Measurements from ENCODE around the gene USF3.

USF3 gene

DNA sequence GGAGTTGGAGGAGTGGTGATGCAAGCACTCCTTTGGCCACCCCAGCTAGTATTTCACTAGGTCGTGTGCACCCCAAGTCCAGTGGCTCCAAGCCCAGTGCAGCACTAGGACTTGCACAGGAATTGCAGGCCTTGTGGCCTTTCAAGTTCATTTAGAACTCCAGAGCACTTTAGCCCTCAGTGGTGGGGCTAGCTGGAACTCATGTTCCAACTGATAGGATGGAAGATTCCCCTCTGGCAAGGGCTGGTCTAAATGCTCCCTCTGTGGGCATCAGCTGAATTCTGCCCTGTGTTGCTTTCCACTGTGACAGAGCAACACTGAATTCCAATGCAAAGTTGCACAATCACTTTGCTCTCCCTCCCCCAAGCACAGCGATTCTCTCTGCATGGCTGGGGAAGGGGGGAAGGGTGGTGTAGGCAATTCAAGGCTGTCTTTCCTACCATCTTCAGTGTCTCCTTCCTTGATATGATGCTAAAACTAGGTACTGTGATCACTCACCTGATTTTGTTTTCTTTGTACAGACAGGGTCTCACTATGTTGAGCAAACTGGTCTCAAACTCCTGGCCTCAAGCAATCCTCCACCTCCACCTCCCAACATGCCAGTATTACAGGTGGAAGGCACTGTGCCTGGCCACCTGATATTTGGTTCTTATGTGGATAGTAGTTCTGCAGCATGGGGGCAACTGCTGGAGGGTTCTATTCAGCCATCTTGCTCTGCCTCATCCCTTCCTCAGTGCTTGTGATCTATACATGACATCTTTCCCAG lies 10.3 kb downstream of the USF3 start:
- Histone ChIP-seq H3K4me3 (no peak overlapping the region), H3K27ac (no peak overlapping the region), H3K36me3 (peaks cover 18 to 36% (median 28%) of the 10 kb centered on the region in 11 experiments), H3K27me3 (no peaks in the 10 kb centered on the region), H3K9ac (no peak overlapping the region), H4K20me1 (peaks cover 0 to 9% (median 0%) of the 10 kb centered on the region in 11 experiments; a peak in 3 of 22 replicates), H3K4me1 (peaks cover 0 to 17% (median 4%) of the 10 kb centered on the region in 10 experiments; a peak in 8 of 20 replicates), H3K9me3 (replicated peaks in 1 of 11) (peaks cover 27 to 42% (median 35%) of the 10 kb centered on the region in 11 experiments), H3K4me2 (peak overlapping the region in 3 of 11 experiments; percentile 4 to 38 (median 31); a peak in 3 of 22 replicates)
- peak in 6 of 11 experiments; percentile 18 to 51 (median 42); a peak in 6 of 22 replicates for TF ChIP-seq Cebpa-rat (IDR thresholded peaks at IDR 0.05)

DNA sequence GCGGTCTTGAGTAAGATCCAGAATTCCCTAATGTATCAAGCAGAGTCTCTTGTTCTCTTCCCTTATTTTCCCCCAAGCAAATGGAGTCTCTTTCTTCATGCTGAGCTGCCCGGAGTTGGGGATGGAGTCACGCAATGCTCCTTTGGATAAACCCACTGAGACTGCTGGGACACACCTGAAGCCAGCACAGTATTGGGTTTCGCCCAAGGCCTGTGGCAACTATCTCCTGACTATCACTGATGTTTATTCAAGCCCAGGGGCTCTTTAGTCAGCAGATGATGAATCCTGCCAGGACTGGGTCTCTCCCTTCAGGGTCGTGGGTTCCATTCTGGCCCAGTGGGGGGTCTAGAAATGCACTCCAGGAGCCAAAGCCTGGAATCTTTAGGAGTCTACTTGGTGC lies 11.3 kb downstream of the USF3 start:
- Histone ChIP-seq H3K27ac (no peak overlapping the region), H3K4me3 (0 out of 20 replicates have a peak overlapping the region, but pooled peaks of 1 of the 10 experiments have one; percentile 4), H3K9me3 (replicated peaks in 1 of 11) (peaks cover 27 to 42% (median 35%) of the 10 kb centered on the region in 11 experiments), H4K20me1 (peaks cover 0 to 5% (median 0%) of the 10 kb centered on the region in 11 experiments; a peak in 1 of 22 replicates), H3K27me3 (no peaks in the 10 kb centered on the region), H3K9ac (no peak overlapping the region), H3K36me3 (peaks cover 18 to 36% (median 27%) of the 10 kb centered on the region in 11 experiments), H3K4me1 (peaks cover 0 to 17% (median 4%) of the 10 kb centered on the region in 10 experiments; a peak in 8 of 20 replicates), H3K4me2 (no peak overlapping the region)
- no peak for TF ChIP-seq Cebpa-rat (IDR thresholded peaks at IDR 0.05)

DNA sequence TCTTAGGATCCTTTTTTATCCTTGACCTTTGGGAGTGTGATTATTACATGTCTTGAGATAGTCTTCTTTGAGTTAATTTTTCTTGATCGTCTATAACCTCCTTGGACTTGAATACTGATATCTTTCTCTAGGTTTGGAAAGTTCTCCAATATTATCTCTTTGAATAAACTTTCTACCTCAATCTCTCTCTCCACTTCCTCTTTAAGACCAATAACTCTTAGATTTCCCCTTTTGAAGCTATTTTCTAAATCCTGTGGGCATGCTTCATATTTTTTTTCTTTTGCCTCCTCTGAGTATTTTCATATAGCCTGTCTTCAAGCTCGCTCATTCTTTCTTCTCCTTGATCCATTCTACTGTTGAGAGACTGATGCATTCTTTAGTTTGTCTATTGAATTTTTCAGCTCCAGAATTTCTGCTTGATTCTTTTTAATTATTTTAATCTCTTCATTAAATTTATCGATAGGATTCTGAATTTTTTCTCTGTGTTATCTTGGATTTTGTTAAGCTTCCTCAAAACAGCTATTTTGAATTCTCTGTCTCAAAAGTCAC lies 12.1 kb downstream of the USF3 start:
- peaks cover 27 to 42% (median 35%) of the 10 kb centered on the region in 11 experiments for H3K9me3 ChIP-seq (replicated peaks in 1 of 11)
- H3K27me3 ChIP-seq, result no peaks in the 10 kb centered on the region
- no peaks in the 10 kb centered on the region; a peak in 1 of 22 replicates for H4K20me1 ChIP-seq
- no peak overlapping the region for H3K4me3 ChIP-seq
- TF ChIP-seq Cebpa-rat (IDR thresholded peaks at IDR 0.05), result no peak
- H3K36me3 ChIP-seq, result peaks cover 18 to 35% (median 27%) of the 10 kb centered on the region in 11 experiments
- H3K4me1 ChIP-seq, result peaks cover 0 to 17% (median 4%) of the 10 kb centered on the region in 10 experiments; a peak in 8 of 20 replicates
- H3K27ac ChIP-seq, result no peak overlapping the region
- no peak overlapping the region for H3K4me2 ChIP-seq
- H3K9ac ChIP-seq, result no peak overlapping the region

DNA sequence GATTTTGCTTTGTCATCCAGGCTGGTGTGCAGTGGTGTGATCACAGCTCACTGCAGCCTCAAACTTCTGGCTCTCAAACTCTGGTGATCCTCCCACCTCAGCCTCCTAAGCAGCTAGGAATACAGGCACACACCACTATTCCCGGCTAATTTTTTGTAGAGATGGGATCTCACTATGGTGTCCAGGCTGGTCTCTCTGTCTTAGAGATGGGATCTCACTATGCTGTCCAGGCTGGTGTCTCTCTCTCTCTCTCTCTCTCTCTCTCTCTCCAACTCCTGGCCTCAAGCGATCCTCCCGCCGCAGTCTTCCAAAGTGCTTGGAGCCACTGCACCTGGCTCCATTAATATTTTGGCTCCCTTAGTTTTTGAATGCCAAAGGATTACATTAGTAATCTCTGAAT lies 17.7 kb downstream of the USF3 start:
- H3K27ac ChIP-seq, result no peak overlapping the region
- TF ChIP-seq Cebpa-rat (IDR thresholded peaks at IDR 0.05), result no peak
- peaks cover 0 to 9% (median 0%) of the 10 kb centered on the region in 10 experiments; a peak in 6 of 20 replicates for H3K4me1 ChIP-seq
- H3K9me3 ChIP-seq (replicated peaks in 1 of 11), result peaks cover 5 to 25% (median 10%) of the 10 kb centered on the region in 11 experiments; a peak in 19 of 22 replicates
- no peak overlapping the region for H3K4me3 ChIP-seq
- no peaks in the 10 kb centered on the region for H4K20me1 ChIP-seq
- peaks cover 9 to 38% (median 23%) of the 10 kb centered on the region in 11 experiments; a peak in 20 of 22 replicates for H3K36me3 ChIP-seq
- no peaks in the 10 kb centered on the region for H3K27me3 ChIP-seq
- no peak overlapping the region for H3K9ac ChIP-seq
- H3K4me2 ChIP-seq, result no peak overlapping the region

DNA sequence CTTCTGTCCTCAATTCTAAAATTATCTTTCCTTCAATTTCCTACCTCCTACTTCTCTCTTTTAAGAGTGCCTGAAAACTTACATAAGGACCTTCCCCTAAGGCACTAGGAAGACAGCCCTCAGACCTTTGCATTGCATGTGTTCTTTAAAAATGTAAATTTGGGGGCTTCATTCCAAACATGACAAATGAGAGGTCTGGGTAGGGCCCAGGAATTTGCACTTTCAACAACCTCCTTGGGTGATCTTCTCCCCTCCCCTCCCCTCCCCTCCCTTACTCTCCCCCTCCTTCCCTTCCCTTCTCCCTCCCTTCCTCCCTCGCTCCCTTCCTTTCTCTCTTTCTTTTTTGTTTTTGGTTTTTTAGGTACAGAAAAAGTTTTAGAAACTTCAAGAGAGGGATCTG lies 18.7 kb downstream of the USF3 start:
- Histone ChIP-seq H4K20me1 (no peaks in the 10 kb centered on the region), H3K4me1 (peaks cover 0 to 9% (median 0%) of the 10 kb centered on the region in 10 experiments; a peak in 6 of 20 replicates), H3K27me3 (no peaks in the 10 kb centered on the region), H3K36me3 (peaks cover 9 to 49% (median 23%) of the 10 kb centered on the region in 11 experiments; a peak in 20 of 22 replicates), H3K9ac (no peak overlapping the region), H3K4me2 (no peak overlapping the region), H3K9me3 (replicated peaks in 1 of 11) (peaks cover 0 to 20% (median 3%) of the 10 kb centered on the region in 11 experiments; a peak in 8 of 22 replicates), H3K4me3 (no peak overlapping the region), H3K27ac (no peak overlapping the region)
- TF ChIP-seq Cebpa-rat (IDR thresholded peaks at IDR 0.05), result no peak

DNA sequence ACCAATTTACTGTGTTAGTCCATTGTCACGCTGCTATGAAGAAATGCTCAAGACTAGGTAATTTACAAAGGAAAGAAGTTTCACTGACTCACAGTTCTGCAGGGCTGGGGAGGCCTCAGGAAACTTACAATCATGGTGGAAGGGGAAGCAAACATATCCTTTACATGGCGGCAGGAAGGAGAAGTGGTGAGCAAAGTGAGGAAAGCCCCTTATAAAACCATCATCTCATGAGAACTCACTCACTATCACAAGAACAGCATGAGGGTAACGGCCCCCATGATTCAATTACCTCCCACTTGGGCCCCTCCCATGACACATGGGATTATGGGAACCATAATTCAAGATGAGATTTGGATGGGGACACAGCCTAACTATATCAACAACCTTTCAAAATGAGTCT lies 20.2 kb downstream of the USF3 start:
- Histone ChIP-seq H3K27ac (peak overlapping the region in 2 of 11 experiments; percentile 15 to 44; a peak in 2 of 22 replicates), H3K4me1 (peaks cover 0 to 9% (median 0%) of the 10 kb centered on the region in 10 experiments; a peak in 6 of 20 replicates), H3K9me3 (replicated peaks in 1 of 11) (peaks cover 0 to 20% (median 0%) of the 10 kb centered on the region in 11 experiments; a peak in 6 of 22 replicates), H4K20me1 (no peaks in the 10 kb centered on the region), H3K4me3 (no peak overlapping the region), H3K27me3 (no peaks in the 10 kb centered on the region), H3K9ac (no peak overlapping the region), H3K36me3 (peaks cover 9 to 63% (median 30%) of the 10 kb centered on the region in 11 experiments; a peak in 20 of 22 replicates), H3K4me2 (peak overlapping the region in 3 of 11 experiments; percentile 3 to 33 (median 18); a peak in 4 of 22 replicates)
- no peak for TF ChIP-seq Cebpa-rat (IDR thresholded peaks at IDR 0.05)

DNA sequence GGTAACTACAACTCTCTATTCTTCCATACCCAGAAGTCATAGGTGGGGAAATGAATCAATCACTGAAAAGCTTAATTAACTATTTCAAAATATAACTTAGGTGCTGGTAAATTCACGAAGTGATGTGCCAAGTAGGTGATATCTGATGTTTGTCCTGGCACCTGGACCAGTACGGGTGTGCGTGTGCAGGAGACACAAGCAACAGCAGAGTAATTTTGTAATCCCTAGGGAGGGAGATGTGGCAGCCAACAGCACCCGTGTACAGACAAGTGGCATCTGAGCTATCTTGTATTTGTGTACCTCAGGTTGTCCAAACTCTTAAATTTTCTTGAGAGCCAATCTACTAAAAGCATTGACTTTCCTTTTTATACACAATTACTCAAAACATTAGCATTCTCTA lies 22.8 kb downstream of the USF3 start:
- no peak for TF ChIP-seq Cebpa-rat (IDR thresholded peaks at IDR 0.05)
- Histone ChIP-seq H3K27ac (no peak overlapping the region), H3K4me3 (no peak overlapping the region), H3K27me3 (no peaks in the 10 kb centered on the region), H3K4me1 (peaks cover 11 to 24% (median 20%) of the 10 kb centered on the region in 10 experiments), H3K36me3 (peaks cover 13 to 72% (median 30%) of the 10 kb centered on the region in 11 experiments; a peak in 20 of 22 replicates), H3K9me3 (replicated peaks in 1 of 11) (peaks cover 0 to 27% (median 0%) of the 10 kb centered on the region in 11 experiments; a peak in 6 of 22 replicates), H3K4me2 (no peak overlapping the region), H3K9ac (no peak overlapping the region), H4K20me1 (no peaks in the 10 kb centered on the region)

DNA sequence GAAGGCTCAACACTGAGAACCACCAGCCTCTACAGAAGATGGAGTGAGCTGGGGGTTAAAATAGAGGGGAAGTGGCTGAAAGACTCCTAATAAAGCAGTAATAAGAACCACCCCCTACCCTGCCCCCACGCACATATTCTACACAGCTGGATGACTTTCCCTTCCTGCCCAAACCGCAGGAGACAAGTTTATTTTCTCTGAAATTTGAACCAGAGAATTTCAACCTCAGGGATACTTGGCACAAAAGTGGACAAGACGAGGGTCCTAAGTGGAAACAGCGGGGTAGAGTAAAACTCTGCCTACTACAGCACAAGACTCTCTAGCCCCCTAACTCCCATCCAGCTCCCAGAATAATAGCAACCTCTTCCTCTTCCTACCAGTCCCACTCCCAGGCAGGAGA lies 28.4 kb downstream of the USF3 start:
- Histone ChIP-seq H3K4me3 (peak overlapping the region in 7 of 10 experiments; percentile 2 to 45 (median 26); a peak in 9 of 20 replicates), H3K9ac (peak overlapping the region in 6 of 11 experiments; percentile 1 to 30 (median 24); a peak in 2 of 22 replicates), H3K4me1 (peaks cover 31 to 47% (median 40%) of the 10 kb centered on the region in 10 experiments), H3K27me3 (no peaks in the 10 kb centered on the region), H3K4me2 (peak overlapping the region; percentile 68 to 94 (median 82)), H3K36me3 (peaks cover 4 to 59% (median 24%) of the 10 kb centered on the region in 11 experiments; a peak in 17 of 22 replicates), H3K9me3 (replicated peaks in 1 of 11) (peaks cover 0 to 7% (median 0%) of the 10 kb centered on the region in 11 experiments; a peak in 2 of 22 replicates), H3K27ac (peak overlapping the region in 8 of 11 experiments; percentile 14 to 55 (median 31); a peak in 11 of 22 replicates), H4K20me1 (no peaks in the 10 kb centered on the region)
- no peak for TF ChIP-seq Cebpa-rat (IDR thresholded peaks at IDR 0.05)
